GM21619 (cell line): ENCODE results near the gene ITGA8.
"Not testable (repeated sequence)": the region's sequence is repeated elsewhere in the genome, so short reads cannot be mapped to it uniquely, and the experiment has no call there.

Experiments
- ATAC-seq: cut with Tn5 transposase; IDR thresholded peaks from one replicate; pipeline ENCODE4 v1.9.1; 2021; ENCODE audit not compliant: unreplicated experiment

ITGA8 gene

DNA sequence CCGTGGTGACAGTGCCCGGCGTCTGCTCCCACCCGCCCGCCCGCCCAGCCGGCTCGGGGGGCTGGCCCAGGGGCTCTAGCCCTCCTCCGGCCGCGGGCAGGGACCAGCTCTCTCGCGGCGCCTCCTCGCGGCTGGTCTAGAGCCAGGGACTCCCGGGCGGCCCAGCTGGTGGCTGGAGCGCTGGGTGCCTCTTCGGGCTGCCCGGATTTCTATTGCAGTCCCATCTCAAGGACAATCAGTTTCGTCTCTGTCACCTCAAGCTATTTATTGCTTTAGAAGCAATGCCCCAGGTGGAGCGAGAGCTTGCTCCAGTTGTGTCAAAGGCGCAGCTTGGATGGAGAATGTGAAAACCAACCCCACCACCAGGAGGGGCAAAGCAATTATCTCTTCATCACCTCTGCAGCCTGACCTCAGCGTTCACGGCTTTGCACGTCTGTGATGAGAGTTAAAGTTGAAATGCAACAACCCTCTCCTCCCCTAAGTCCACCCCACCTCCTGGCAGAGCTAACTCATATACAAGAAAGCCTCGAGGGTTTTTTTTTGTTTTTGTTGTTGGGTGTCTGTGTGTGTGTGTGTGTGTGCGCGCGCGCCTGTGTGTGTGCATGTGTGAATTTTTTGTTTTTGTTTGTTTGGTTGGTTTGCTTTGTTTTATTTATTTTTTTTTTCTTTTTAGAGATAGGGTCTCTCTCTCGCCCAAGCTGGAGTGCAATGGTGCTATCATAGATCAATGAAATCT lies at the start of gene ITGA8:
Gene ITGA8 (minus strand): TSS at position 24 of the 736 bp plus-strand sequence. CDS start 151 bp downstream, outside the sequence.
- no peak for ATAC-seq

DNA sequence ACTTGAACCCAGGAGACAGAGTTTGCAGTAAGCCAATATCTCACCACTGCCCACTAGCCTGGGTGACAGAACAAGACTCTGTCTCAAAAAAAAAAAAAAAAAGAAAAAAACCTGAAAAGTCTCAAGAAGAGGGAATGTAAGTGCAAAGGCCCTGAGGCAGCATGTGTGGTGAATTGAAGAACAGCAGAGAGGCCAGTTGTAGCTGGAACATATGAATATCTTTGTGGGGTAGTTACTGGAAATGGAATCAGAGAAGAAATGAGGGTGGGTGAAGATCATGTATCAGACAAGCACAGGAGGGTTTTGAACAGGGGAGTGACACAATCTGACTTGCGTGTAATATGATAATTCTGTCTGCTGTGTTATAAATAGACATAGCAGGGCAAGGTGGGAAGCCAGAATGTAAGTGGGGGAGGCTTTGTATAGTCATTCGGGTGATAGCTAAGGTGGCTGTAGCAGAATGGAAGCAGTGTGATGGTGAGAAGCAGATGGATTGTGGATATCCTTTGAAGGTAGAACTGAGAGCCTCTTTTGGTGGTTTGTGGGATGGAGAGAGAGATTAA lies 45.3 kb upstream of the ITGA8 start:
- ATAC-seq, result no peak

DNA sequence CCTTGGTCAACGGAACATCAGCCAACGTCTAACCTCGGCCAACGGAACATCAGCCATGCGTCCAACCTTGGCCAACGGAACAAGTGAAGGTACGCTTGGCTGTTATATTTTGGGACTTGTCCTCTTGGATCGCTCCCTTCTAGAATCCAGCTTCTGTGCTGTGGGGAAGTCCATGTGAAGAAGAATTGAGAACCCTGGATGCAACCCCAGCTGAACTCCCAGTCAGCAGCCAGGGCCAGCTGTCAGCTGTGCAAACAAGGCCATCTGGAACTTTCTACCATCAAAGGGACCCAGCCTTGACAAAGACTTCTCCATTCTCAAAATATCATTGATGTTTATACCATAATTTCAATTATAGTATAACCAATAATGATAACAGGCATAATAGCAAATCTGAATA lies 43.3 kb upstream of the ITGA8 start:
- ATAC-seq, result no peak

DNA sequence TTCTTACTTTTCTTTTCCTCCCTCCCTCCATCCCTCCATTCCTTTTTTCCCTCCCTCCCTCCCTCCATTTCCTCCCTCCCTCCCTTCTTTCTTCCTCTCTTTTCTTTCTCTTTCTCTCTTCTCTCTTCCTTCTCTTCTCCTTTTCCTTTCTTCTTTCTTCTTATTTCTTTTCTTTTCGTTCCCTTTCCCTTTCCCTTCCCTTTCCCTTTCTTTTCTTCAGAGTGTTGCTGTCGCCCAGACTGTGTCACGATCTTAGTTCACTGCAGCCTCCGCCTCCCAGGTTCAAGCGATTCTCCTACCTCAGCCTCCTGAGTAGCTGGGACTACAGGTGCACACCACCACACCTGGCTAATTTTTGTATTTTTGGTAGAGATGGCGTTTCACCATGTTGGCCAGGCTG lies 42.5 kb upstream of the ITGA8 start:
- not testable (repeated sequence) for ATAC-seq

DNA sequence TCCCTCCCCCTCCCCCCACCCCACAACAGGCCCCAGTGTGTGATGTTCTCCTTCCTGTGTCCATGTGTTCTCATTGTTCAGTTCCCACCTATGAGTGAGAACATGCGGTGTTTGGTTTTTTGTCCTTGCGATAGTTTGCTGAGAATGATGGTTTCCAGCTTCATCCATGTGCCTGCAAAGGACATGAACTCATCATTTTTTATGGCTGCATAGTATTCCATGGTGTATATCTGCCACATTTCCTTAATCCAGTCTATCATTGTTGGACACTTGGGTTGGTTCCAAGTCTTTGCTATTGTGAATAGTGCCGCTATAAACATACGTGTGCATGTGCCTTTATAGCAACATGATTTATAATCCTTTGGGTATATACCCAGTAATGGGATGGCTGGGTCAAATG lies 41.5 kb upstream of the ITGA8 start:
- not testable (repeated sequence) for ATAC-seq

DNA sequence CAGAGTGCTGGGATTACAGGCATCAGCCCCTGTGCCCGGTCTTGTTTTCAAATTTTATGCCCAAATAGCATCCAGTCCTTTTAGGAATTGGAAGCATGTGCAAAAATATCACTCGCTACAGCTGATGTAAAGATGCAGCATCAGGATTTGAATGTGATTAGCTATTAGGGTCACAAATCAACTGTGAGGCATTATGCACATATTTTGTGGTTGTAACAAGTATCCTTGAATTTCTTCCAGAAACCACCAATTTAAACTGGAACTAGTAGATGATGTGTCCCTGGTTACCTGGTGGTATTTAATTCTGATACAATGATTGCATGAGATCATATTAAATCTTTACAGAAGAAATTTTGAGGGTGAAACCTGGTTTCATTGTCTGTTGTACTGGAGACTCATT lies 41.0 kb upstream of the ITGA8 start:
- ATAC-seq, result no peak

DNA sequence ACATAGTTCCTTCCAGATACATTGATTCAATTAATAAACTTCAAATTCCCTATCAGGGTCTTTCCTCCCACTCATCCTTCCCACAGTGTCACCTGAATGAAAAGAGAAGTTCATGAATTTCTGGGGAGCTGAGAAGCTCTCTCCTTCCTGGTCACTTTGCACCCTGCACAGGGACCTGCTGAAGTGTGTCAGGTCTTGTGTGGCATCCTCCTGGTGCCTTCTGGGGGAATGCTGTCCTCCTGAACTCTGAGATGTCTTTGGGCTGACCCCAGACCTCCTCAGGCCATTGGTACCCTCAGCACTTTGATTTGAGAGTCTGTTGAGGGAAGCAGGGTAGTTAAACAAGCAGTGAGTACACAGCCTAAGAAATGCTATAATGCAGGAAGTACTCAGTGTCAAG lies 39.5 kb upstream of the ITGA8 start:
- ATAC-seq, result no peak

DNA sequence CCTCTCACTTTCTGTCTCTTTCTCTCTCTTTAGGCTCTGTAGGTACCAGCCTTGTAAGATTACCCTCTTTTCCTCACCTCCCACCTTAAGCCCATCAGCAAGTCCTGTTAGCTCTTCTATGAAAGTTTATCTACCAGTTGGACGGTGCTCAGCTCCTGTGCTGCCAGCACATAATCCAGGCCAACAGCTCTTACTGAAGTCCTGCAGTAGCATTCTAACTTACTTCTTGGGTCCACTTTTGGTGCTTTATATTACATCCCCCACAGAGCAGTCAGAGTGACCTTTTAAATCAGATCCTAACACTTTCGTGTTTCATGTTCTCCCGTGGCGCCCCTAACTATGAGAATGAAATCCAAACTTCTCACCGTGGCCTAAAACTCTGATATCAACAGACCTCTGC lies 38.9 kb upstream of the ITGA8 start:
- ATAC-seq, result no peak

DNA sequence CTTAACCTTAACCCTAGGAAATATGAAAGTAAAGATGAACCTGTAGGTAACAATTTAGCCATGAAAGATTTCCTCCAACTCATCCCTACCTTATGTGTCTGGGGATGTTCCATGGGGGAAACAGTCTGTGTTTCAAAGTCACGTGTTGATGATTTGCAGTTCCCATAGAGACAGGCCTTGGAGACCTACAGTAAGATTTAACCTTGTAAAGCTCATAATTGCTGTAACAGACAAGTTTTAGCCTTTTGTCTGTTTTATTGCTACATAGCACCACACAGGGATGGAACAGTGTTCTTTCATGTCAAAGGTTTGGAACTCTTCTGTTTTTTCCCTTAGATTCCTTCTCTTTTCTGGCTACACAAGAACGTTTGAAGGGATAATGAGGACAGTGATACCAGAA lies 35.2 kb upstream of the ITGA8 start:
- no peak for ATAC-seq

DNA sequence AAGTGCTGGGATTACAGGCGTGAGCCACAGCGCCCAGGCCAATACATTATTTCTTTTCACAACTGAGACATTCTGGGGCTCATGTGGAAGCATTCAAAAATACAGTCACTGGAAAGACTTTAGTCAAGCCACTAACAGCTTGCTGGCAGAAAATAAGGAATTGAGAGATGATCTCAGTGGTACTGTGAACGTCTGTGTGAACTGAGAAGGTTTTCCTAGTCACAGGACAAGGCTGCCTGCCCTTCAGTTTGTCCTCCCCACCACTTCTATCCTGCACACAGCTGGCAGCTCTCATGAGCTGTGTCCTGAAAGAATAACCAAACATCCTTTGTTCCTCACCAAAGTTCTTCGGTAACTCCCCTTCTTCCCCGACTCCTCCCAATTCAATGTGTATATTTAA lies 31.3 kb upstream of the ITGA8 start:
- ATAC-seq, result no peak

DNA sequence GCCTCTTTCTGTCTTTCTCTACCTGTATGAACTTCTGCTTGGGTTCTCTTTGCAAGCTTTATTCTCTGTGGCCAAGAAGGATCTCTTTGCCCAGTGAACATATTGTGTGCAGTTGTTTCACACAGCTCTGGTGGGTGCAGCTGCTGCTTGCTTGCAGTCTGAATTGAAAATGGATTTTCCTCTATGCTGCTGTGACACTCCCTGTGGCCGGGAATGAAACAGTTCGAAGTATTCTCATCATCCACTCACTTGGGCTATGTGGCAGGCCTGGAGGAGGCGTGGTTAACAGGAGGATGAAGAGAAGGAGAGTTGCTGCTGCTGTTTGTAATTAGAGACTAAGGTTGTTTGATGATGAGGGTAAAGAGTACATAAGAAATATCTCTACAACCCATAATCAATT lies 28.4 kb upstream of the ITGA8 start:
- ATAC-seq, result no peak

DNA sequence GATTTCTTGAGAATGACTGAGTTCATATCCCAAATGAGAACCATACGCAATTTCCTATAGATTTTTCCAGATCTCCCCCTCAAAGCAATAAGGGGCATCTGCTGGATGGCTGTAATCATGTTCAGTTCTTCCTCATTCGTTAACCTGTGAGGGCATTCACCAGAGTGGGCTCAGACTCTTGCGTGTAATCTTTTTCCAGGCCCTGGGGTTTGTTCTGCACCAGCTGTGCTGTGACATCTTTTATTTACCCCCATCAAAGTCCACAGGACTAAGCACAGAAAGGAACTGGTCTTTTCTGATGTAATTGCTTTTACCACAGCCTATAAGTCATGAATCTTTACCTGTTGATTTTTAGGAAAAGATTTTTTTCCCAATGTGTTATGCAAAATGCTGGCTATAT lies 27.9 kb upstream of the ITGA8 start:
- ATAC-seq, result no peak

DNA sequence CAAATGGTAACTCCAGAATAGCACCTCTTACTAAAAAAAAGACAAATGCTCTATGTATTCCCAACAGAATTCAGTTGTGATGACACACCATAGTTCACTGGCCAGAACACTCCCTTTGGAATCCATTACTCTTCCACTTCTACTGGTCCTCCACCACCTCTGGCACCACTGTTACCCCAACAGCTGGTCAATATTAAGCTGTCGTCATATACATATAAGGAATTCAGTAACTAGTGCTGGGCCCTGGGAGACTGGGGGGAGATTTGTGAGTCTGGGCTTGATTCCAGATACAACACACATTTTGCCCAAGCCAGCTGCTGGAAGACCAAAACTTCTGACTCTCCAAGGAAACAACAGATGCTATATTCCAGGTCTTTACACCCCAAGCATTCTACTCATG lies 26.0 kb upstream of the ITGA8 start:
- no peak for ATAC-seq

DNA sequence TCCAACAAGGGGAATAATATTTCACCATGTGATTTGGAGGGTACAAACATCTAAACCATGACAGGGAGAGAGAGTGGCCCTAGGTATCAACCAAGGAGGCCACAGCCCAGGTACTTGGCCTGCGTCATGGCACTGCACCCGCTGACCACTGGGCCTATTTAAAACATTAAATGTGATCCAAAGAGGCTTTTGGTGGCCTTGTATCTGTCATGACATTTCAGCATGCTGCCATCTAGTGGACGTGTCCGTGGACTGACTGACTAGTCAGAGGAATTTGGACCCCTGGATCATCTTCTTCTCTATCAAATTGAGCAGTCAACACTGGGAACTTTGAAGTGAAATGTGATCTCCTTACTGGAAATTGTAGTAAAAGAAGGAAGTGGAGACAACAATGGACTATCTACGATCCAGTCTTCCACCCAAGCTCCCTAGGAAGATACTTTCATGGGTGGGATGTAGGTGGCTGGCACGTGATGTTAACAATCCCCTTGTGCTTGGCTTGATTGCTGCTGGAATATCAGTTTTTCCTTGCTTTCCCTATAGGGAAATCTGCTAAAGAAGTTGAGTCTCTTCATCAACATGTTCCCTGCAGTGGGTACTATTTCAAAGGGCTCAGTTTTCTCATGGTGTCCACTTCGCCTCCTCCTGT lies 24.6 kb upstream of the ITGA8 start:
- ATAC-seq, result no peak

DNA sequence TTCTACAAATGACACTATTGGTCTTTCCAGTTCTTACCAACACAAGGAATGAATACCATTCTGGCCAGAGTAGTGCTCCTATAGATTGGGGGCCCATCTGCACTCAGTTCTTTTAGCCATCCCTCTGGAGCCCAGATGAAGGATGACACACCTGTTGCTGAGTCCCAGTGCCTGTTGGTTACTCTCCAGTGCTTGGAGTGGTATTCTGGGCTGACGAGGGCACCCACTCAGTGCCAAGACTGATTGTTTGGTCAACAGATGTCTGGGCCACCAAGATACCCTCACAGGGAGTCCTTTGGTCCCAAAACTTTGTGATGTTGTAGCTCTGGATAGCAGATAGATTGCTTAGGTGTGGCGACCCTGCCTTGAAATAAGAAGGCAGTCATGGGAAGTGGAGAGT lies 23.7 kb upstream of the ITGA8 start:
- no peak for ATAC-seq

DNA sequence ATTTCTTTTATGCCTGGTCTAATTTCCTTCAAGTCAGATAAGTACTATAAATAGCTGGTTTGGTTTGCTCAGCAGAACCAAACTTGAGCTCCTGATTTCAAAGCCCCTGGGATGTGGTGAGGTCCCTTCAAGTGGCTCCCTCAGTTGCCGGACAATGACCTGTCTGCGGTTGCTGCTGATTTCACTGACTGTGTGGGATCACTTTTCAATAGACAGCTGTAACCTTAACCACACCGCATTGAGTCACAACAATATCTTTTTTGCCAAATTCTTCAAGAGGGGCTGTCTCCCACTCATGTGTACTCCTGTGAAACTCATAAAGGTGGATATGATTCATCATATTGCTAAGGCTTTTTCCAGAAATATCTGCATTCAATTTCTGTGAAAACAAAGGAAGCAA lies 23.1 kb upstream of the ITGA8 start:
- ATAC-seq, result no peak

DNA sequence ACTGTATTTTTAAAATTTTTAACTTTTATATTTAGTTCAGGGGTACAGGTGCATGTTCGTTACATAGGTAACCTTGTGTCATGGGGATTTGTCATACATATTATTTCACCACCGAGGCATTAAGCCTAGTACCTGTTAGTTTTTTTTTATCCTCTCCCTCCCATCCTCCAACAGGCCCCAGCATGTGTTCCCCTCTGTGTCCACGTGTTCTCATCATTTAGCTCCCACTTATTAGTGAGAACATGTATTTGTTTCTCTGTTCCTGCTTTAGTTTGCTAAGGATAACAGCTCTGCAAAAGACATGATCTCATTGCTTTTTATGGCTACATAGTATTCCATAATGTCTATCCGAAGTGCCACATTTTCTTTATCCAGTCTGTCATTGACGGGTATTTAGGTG lies 22.4 kb upstream of the ITGA8 start:
- ATAC-seq, result no peak

DNA sequence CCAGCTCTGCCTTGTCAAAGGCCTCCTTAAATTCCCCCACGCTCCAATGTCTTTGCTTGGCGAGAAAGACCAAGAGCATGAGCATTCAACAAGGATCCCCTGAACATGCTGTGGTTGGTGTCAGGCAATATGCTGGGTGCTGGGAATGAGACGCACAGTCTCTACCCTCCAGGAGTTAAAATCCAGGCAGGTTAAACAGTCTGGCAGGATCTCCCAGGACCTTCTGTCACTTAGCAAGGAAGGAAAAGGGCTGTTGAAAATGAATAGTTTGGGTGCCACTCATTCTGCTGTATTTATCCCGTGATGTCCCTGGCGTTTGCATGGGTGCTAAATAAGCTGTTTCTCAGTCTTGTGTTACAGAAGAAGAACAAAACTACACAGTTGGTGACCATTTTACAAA lies 21.9 kb upstream of the ITGA8 start:
- ATAC-seq, result no peak

DNA sequence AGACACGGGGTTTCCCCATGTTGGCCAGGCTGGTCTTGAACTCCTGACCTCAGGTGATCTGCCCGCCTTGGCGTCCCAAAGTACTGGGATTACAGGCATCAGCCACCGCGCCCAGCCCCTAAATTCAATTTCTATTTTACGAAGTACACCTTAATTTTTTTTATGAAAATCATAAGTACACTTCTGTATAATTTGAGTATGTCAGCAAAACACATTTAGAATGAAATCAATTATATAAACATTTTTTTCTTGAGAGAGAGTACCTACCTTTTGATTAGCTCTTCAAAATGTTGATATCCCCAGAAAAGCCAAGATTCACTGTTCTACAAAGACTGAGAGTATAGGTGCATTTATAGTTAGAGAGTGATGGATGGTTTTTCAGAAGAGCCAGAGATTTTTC lies 20.5 kb upstream of the ITGA8 start:
- no peak for ATAC-seq

DNA sequence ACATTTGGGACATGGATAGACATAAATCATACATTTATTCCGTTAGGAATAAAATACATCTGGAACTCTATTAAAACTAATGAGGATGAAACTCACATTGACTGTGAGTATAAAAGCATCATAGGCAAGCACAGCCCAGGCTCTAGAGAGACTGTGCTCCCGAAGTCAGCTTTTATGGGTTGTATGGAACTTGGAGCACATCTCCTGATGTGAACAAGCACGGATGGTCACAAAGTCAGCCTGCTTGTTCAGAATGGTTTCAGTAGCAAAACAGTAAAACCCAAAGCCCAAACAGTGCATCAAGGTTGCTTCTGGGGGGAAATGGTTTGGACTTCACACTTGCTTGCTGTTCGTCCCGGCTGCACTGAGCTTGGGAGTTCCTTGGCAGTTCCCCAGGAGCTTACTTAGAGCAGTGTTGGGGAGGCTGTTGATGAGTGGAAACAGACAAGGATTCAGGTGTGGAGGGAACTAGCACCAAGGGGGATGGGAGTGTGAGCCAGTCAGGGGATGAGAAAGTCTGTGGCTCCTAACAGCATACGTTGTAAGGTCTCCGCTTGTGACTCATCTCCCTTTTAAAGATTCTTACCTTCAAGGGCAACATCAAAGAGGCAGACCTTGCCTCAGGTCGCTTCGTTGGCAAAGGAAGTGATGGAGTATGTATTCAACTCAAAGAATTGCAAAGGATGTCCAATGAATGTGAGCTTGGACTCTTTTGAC lies 19.7 kb upstream of the ITGA8 start:
- no peak for ATAC-seq

DNA sequence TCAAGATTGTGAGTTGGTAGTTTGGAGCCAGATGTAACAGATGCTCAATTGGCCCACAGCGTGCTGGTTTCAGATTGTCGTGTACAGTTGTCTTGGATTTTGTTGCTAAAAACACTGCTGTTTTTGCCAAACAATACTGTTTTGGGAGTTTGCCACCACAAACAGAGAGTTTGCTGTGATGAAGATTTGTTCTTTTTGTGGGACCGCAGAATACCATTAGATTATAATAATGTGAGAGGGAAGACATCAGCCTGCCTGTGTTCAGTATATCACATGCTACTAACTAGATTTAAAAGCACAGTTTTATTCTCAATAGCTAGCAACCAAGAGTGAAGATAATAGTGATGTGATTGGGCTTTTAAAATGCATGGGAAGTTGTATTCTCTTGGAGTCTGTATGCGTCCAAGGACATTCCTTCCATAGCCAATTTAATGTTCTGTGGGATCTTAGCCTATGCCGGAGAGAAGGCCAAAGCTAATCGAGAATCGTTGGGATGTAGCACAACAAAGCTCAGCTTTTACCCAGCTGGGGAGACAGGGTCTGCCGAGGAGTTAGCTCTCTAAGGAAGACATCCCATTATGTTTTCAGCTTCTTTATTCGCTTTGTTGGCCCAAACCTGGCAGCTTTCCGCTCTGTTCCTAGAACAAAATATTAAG lies 18.7 kb upstream of the ITGA8 start:
- ATAC-seq, result no peak
